ENCODE data around the gene SYN1. TPM values are rescaled to one million over a fixed set of nuclear protein-coding genes. Genes with fewer than 3 reads are reported as not detected.

Gene SYN1
- total RNA-seq, 1 experiment from 2014 or later, result not detected

- DNase-seq (ENCODE audit: low read depth), result no peak
Observed at GRCh38 chrX:47597222-47597621, 22.4 kb downstream of the SYN1 start.

GRCh38 chrX:47596256-47596655 is 23.4 kb downstream of the SYN1 start:
- DNase-seq (ENCODE audit: low read depth), result no peak

- DNase-seq (ENCODE audit: low read depth), result no peak
Observed at GRCh38 chrX:47595716-47596251, 23.9 kb downstream of the SYN1 start.

- DNase-seq (ENCODE audit: low read depth), result no peak
Observed at GRCh38 chrX:47593522-47593921, 26.1 kb downstream of the SYN1 start.

GRCh38 chrX:47590984-47591383 is 28.7 kb downstream of the SYN1 start:
- DNase-seq (ENCODE audit: low read depth), result no peak

- no peak for DNase-seq (ENCODE audit: low read depth)
Observed at GRCh38 chrX:47587906-47588735, 31.5 kb downstream of the SYN1 start.

- no peak for DNase-seq (ENCODE audit: low read depth)
Observed at GRCh38 chrX:47587091-47587891, 32.4 kb downstream of the SYN1 start.

GRCh38 chrX:47586043-47586787 is 33.4 kb downstream of the SYN1 start:
- DNase-seq (ENCODE audit: low read depth), result no peak

GRCh38 chrX:47585273-47585672 is 34.4 kb downstream of the SYN1 start:
- no peak for DNase-seq (ENCODE audit: low read depth)

GRCh38 chrX:47584714-47585113 is 34.9 kb downstream of the SYN1 start:
- no peak for DNase-seq (ENCODE audit: low read depth)

GRCh38 chrX:47583240-47583861 is 36.3 kb downstream of the SYN1 start:
- DNase-seq (ENCODE audit: low read depth), result no peak

GRCh38 chrX:47581731-47582647 is 37.7 kb downstream of the SYN1 start, which contains the start of gene TIMP1:
Gene TIMP1, plus strand, starts transcription at chrX:47582436. Its CDS starts 980 bp downstream, at chrX:47583416.
- peak; percentile 95 for DNase-seq (ENCODE audit: low read depth)

- DNase-seq (ENCODE audit: low read depth), result peak; percentile 59
Observed at GRCh38 chrX:47579537-47579936, 40.1 kb downstream of the SYN1 start.

GRCh38 chrX:47578692-47579091 is 41.0 kb downstream of the SYN1 start:
- DNase-seq (ENCODE audit: low read depth), result no peak

- no peak for DNase-seq (ENCODE audit: low read depth)
Observed at GRCh38 chrX:47577901-47578300, 41.8 kb downstream of the SYN1 start.

- DNase-seq (ENCODE audit: low read depth), result no peak
Observed at GRCh38 chrX:47577424-47577823, 42.2 kb downstream of the SYN1 start.

- no peak for DNase-seq (ENCODE audit: low read depth)
Observed at GRCh38 chrX:47576021-47576898, 43.4 kb downstream of the SYN1 start.

- no peak for DNase-seq (ENCODE audit: low read depth)
Observed at GRCh38 chrX:47574547-47575301, 44.9 kb downstream of the SYN1 start.
